Right forelimb (tissue), 1 donor: ENCODE data around the gene RGS12.

Experiments used
- DNase-seq: peaks from one replicate; pipeline ENCODE4 v3.0.0-alpha.2; 2018

RGS12 gene

GRCh38 chr4:3255611-3256186 is 37.1 kb upstream of the RGS12 start:
- peak; percentile 36 for DNase-seq

- no peak for DNase-seq
These were observed 36.4 kb upstream of the RGS12 start for GRCh38 chr4:3256230-3257102.

- peak; percentile 42 for DNase-seq
These were observed 35.7 kb upstream of the RGS12 start for GRCh38 chr4:3257103-3257555.

GRCh38 chr4:3257556-3258482 is 35.0 kb upstream of the RGS12 start:
- DNase-seq: peak; percentile 24

GRCh38 chr4:3261411-3262207 is 31.2 kb upstream of the RGS12 start:
- peak; percentile 18 for DNase-seq

- peak; percentile 29 for DNase-seq
These were observed 30.4 kb upstream of the RGS12 start for GRCh38 chr4:3262208-3263052.

GRCh38 chr4:3263053-3263875 is 29.6 kb upstream of the RGS12 start:
- peak; percentile 23 for DNase-seq

- peak; percentile 3 for DNase-seq
These were observed 29.0 kb upstream of the RGS12 start for GRCh38 chr4:3263876-3264193.

GRCh38 chr4:3266076-3266475 is 26.7 kb upstream of the RGS12 start:
- DNase-seq: peak; percentile 18

- DNase-seq: peak; percentile 26
These were observed 25.0 kb upstream of the RGS12 start for GRCh38 chr4:3267576-3268394.

GRCh38 chr4:3268395-3269104 is 24.3 kb upstream of the RGS12 start:
- DNase-seq: peak; percentile 36

GRCh38 chr4:3269105-3269927 is 23.5 kb upstream of the RGS12 start:
- DNase-seq: peak; percentile 40

- DNase-seq: peak; percentile 60
These were observed 22.7 kb upstream of the RGS12 start for GRCh38 chr4:3269991-3270611.

- no peak for DNase-seq
These were observed 21.7 kb upstream of the RGS12 start for GRCh38 chr4:3271131-3271530.

- peak; percentile 28 for DNase-seq
These were observed 15.8 kb upstream of the RGS12 start for GRCh38 chr4:3276986-3277385.

- DNase-seq: no peak
These were observed 12.4 kb upstream of the RGS12 start for GRCh38 chr4:3280466-3280865.

GRCh38 chr4:3283483-3283882 is 9.3 kb upstream of the RGS12 start:
- DNase-seq: no peak

- DNase-seq: peak; percentile 34
These were observed 8.9 kb upstream of the RGS12 start for GRCh38 chr4:3283916-3284315.
